ENCODE measurements around the gene TRMT10B. TPM values are rescaled to one million over a fixed set of nuclear protein-coding genes. Genes with fewer than 3 reads are reported as not detected.
"Not testable (repeated sequence)": the region's sequence is repeated elsewhere in the genome, so short reads cannot be mapped to it uniquely, and the experiment has no call there.

TRMT10B gene
- total RNA-seq, 3 donors from 2014 or later = 7.2 to 14.8 (median 10.4) TPM

- no peak overlapping the region for H3K4me3 ChIP-seq
- TF ChIP-seq CTCF (IDR thresholded peaks at IDR 0.05) = no peak
- H3K36me3 ChIP-seq (ENCODE audit: low read depth) = no peaks in the 10 kb centered on the region
- no peaks in the 10 kb centered on the region for H3K9me3 ChIP-seq
- H3K4me1 ChIP-seq (ENCODE audit: low read depth) = no peaks in the 10 kb centered on the region
- intact Hi-C loops (cut with DNase I, micrococcal nuclease) = no loop called here
- ATAC-seq = no peak
- DNase-seq = no peak
Observed at GRCh38 chr9:37818849-37819248, 65.2 kb downstream of the TRMT10B start.

- DNase-seq (no peak), ATAC-seq (no peak)
- Histone ChIP-seq H3K4me1 (ENCODE audit: low read depth) (no peaks in the 10 kb centered on the region), H3K36me3 (ENCODE audit: low read depth) (no peaks in the 10 kb centered on the region), H3K4me3 (no peak overlapping the region), H3K9me3 (no peaks in the 10 kb centered on the region)
- intact Hi-C loops (cut with DNase I, micrococcal nuclease) = no loop called here
- TF ChIP-seq CTCF (IDR thresholded peaks at IDR 0.05) = no peak
Observed at GRCh38 chr9:37820142-37820541, 66.5 kb downstream of the TRMT10B start.

GRCh38 chr9:37825174-37825573, 71.6 kb downstream of the TRMT10B start:
- H3K9me3 ChIP-seq; ATAC-seq; H3K4me1 ChIP-seq (ENCODE audit: low read depth); H3K4me3 ChIP-seq; H3K36me3 ChIP-seq (ENCODE audit: low read depth); DNase-seq; intact Hi-C loops (cut with DNase I, micrococcal nuclease): not testable (repeated sequence)

GRCh38 chr9:37827483-37828165, 74.0 kb downstream of the TRMT10B start:
- no peaks in the 10 kb centered on the region for H3K4me1 ChIP-seq (ENCODE audit: low read depth)
- no peak for TF ChIP-seq CTCF (IDR thresholded peaks at IDR 0.05)
- no peak for ATAC-seq
- no peak overlapping the region for H3K4me3 ChIP-seq
- no peak for DNase-seq
- H3K36me3 ChIP-seq (ENCODE audit: low read depth) = no peaks in the 10 kb centered on the region
- no peaks in the 10 kb centered on the region for H3K9me3 ChIP-seq
- intact Hi-C loops (cut with DNase I, micrococcal nuclease) = no loop called here

Other genes starting within 250 kb of the TRMT10B start
- 10 to 100 TPM in 1 of 3 donors, 1 to 10 TPM in 2; 3.4 to 15.9 (median 4.6) TPM for gene FBXO10, start 177.4 kb upstream of the TRMT10B start, total RNA-seq
- gene TOMM5, start 161.2 kb upstream of the TRMT10B start, total RNA-seq = 10 to 100 TPM; 45.6 to 72.9 (median 68.1) TPM
- gene FRMPD1, start 102.9 kb upstream of the TRMT10B start, total RNA-seq = 1 to 10 TPM in 1 of 3 donors, under 1 TPM in 1, not detected in 1; 0.09 to 1.1 TPM
- gene EXOSC3, start 31.3 kb downstream of the TRMT10B start, total RNA-seq = 10 to 100 TPM; 25.1 to 34.1 (median 32.2) TPM
- 10 to 100 TPM; 18.5 to 37.8 (median 26.6) TPM for gene DCAF10, start 47.0 kb downstream of the TRMT10B start, total RNA-seq
- gene SLC25A51, start 150.3 kb downstream of the TRMT10B start, total RNA-seq = 10 to 100 TPM; 20.6 to 32.2 (median 22.4) TPM